Measurements from ENCODE around the gene CALHM1. TPM values are rescaled to one million over a fixed set of nuclear protein-coding genes. Genes with fewer than 3 reads are reported as not detected.

The CALHM1 gene
- total RNA-seq, 2 experiments from 2014 or later: 0.13 TPM; not detected in 1

DNA sequence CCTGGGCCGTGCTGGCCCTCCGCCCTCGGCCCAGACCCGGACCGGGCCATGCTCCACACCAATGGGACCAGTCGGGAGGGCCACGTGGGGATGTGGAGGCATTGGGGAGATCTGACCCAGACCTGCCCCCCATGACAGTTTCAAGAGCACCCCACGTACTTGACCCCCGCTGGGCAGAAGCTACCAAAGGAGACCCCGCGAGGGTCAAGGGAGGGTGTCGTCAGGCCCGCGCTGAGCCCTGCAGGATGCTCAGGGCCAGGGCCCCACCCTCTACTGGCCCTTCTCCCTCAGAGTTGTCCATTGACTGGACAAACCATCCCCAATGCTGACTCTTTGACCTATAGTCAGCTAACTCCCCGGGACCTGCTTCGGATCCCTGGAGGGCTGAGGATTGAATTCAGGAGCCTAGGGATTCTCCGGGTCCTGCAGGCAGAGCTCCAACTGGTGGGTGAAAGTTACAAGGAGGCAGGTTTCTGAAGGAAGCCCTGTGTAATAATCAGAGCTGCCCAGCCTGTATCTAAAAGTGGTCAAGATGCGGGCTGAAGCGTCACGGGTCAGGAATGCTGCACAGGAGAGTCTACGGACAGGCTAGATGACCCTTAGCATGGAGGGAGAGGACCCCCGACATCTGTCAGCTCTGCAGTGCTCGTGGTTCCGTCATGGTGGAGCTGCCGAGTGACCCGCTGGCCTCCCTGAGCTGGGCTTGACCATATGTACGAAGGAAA is 6.0 kb downstream of the CALHM1 start:
- intact Hi-C loops (cut with micrococcal nuclease; ENCODE audit: unreplicated experiment): loop anchor here (2.0 kb wide), 1 partner anchor 26 kb away; no protein-coding TSS in a partner anchor
- peak overlapping the region; percentile 1; the same call in 1 of the 2 replicates for H3K4me2 ChIP-seq (ENCODE audit: low read length)
- no peak overlapping the region for H3K4me3 ChIP-seq (ENCODE audit: low read depth, low read length, poor library complexity, severe bottlenecking)
- ChIA-PET POLR2A (no interaction called here), CTCF (ENCODE audit: unreplicated experiment) (no interaction called here)
- DNase-seq (ENCODE audit: low spot score): no peak
- no peaks in the 10 kb centered on the region for H4K20me1 ChIP-seq (ENCODE audit: insufficient read depth, low read length)
- peaks cover 12% of the 10 kb centered on the region for H3K36me3 ChIP-seq (ENCODE audit: insufficient read depth, low read length)
- BruUV-seq (replicated peaks): no TSS peak
- H3K79me2 ChIP-seq (ENCODE audit: insufficient read depth, low read depth, low read length): no peaks in the 10 kb centered on the region
- no peaks in the 10 kb centered on the region for H3K9me2 ChIP-seq (ENCODE audit: insufficient read depth, low read length)
- TF ChIP-seq CTCF (conservative IDR thresholded peaks at IDR 0.05; ENCODE audit: low read length) (no peak), EZH2phosphoT487 (IDR thresholded peaks at IDR 0.05; ENCODE audit: borderline replicate concordance, low read depth, low read length) (no peak)
- H3K27ac ChIP-seq (ENCODE audit: low read depth, low read length, poor library complexity, severe bottlenecking): no peak overlapping the region
- no peaks in the 10 kb centered on the region for H3K9me3 ChIP-seq (ENCODE audit: low read length)
- peaks cover 4% of the 10 kb centered on the region for H3K4me1 ChIP-seq (ENCODE audit: insufficient read depth, low read length, poor library complexity, severe bottlenecking)
- H2AFZ ChIP-seq (ENCODE audit: low read length): no peak overlapping the region

GRCh38 chr10:103451831-103452505 is 6.7 kb downstream of the CALHM1 start, which contains the start of gene CALHM2:
CALHM2 (minus strand) TSS chr10:103452370; CDS start chr10:103449941, 2,429 bp downstream.
- no peaks in the 10 kb centered on the region for H3K9me2 ChIP-seq (ENCODE audit: insufficient read depth, low read length)
- peak within 1 kb of the TSS; percentile 1; the same call in 1 of the 2 replicates for H3K4me2 ChIP-seq (ENCODE audit: low read length)
- TF ChIP-seq CTCF (conservative IDR thresholded peaks at IDR 0.05; ENCODE audit: low read length) (no peak), EZH2phosphoT487 (IDR thresholded peaks at IDR 0.05; ENCODE audit: borderline replicate concordance, low read depth, low read length) (no peak)
- intact Hi-C loops (cut with micrococcal nuclease; ENCODE audit: unreplicated experiment): loop anchor here (2.0 kb wide), 1 partner anchor 25 kb away; no protein-coding TSS in a partner anchor
- BruUV-seq (replicated peaks): no TSS peak
- ChIA-PET POLR2A (no interaction called here), CTCF (ENCODE audit: unreplicated experiment) (no interaction called here)
- no peak for DNase-seq (ENCODE audit: low spot score)
- no peaks in the 10 kb centered on the region for H3K79me2 ChIP-seq (ENCODE audit: insufficient read depth, low read depth, low read length)
- H3K4me3 ChIP-seq (ENCODE audit: low read depth, low read length, poor library complexity, severe bottlenecking): no peak within 1 kb of the TSS
- no peaks in the 10 kb centered on the region for H4K20me1 ChIP-seq (ENCODE audit: insufficient read depth, low read length)
- H3K27ac ChIP-seq (ENCODE audit: low read depth, low read length, poor library complexity, severe bottlenecking): no peak within 1 kb of the TSS
- H2AFZ ChIP-seq (ENCODE audit: low read length): no peak within 1 kb of the TSS
- no peaks in the 10 kb centered on the region for H3K9me3 ChIP-seq (ENCODE audit: low read length)
- H3K4me1 ChIP-seq (ENCODE audit: insufficient read depth, low read length, poor library complexity, severe bottlenecking): no peaks in the 10 kb centered on the region
- peaks cover 19% of the 10 kb centered on the region for H3K36me3 ChIP-seq (ENCODE audit: insufficient read depth, low read length)
